Measurements from ENCODE around the gene RHBDL3. TPM values are rescaled to one million over a fixed set of nuclear protein-coding genes. Genes with fewer than 3 reads are reported as not detected.
"Not testable (repeated sequence)": the region's sequence is repeated elsewhere in the genome, so short reads cannot be mapped to it uniquely, and the experiment has no call there.

RHBDL3 gene
- total RNA-seq, 1 donor from 2014 or later = 0.99 TPM

DNA sequence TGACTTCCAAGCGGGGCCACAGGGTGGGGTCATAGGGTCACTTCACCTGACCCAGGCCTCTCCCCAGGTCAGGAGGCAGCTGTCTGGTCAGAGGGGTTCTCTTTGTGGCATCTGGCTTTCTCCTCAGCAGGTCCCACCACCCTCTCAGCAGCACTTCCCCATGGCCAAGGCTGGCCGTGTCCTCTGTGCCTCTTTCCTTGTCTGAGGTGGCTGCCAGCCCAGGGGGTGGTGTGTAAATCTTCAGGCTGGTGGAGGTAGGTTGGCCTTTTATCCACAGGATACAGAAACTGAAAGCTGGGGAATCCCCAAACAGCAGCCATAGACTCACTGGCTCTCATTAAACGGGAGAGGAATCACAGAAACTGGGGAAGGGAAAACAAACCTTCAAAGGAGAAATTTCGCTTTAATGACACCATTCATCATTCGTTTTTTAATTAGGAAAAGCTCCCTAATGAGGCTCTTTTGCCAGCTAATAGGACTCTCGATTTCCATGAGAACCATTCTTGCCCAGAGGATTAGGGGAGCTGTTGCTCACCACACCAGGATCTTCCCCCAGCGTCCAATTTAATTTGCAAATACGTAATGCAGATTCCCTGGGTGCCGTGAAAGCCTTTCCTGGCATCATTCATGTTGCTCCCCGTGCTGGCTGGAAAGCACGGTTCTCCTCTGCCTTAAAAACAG lies 58.3 kb downstream of the RHBDL3 start:
- peak; percentile 61 for DNase-seq (ENCODE audit: low spot score)

DNA sequence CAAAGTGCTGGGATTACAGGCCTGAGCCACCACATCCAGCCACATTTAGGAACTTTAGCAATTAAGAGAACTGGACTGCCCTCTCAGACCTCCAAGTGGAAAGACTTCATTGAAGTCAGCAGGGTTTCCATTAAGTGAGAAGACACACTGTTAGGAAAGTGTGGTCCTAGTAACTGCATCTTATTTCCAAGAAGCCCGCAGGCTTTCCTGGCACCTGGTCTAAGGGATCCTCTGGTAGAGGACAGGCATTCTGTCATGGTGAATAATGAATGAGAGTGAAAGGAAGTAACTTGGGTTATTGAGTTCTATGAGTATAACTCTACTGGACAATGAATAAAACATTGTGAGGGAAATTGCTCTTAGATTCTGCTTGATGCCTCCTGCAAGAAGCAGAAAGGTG lies 62.3 kb downstream of the RHBDL3 start:
- no peak for DNase-seq (ENCODE audit: low spot score)

DNA sequence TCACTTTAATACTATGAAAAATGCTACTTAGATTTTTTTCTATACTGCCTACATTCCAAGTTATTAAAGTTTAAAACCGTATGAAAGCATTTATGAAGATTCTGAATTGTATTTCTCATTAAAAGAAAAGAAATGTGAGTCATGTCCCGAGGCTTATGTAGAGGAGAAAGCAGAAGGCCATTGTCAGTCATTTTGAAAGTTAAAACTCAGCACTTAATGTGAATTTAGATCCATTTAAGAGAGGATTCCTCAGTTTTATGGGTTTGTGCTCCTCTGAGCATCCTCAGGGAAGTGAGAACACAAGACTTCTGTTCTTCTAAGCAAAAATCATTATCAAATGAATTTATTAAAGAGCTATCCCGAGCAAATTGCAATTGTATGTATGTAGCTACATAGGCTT lies 64.5 kb downstream of the RHBDL3 start:
- no peak for DNase-seq (ENCODE audit: low spot score)

DNA sequence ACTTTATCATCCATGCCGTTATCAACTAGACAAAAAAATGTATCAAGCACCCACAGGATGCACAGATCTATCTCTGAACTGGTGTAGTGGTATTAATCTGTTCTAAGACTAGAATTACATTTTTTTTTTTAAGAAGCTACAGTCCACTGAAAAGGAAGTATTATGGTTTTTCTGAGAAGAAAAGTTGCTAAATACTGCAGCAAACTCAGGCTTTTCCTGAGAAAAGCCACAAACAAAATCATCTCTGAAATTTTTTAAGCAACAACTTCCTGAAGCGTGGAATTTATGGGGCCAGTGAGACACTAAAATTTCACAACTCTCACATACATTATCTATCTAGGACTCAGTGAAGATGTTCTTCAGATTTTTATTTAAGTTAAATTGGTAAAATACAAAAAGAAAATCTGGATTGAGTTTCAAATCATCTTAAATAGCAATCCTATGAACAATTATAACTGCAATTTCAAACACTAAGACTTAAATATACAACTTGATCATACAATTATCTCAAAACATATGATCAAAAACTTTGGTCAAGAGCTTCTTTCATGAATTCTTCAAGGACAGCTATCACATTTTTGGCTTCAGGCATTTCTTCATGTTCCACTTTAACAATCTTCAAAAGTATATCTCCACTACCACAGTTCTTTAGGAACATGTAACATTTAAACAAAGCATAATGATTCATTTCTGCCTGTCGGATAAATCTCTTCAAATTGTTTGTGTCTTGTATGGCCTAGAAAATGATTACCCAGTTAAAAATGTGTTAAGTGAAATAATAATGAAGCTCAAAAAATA lies 65.8 kb downstream of the RHBDL3 start:
- DNase-seq (ENCODE audit: low spot score) = no peak

DNA sequence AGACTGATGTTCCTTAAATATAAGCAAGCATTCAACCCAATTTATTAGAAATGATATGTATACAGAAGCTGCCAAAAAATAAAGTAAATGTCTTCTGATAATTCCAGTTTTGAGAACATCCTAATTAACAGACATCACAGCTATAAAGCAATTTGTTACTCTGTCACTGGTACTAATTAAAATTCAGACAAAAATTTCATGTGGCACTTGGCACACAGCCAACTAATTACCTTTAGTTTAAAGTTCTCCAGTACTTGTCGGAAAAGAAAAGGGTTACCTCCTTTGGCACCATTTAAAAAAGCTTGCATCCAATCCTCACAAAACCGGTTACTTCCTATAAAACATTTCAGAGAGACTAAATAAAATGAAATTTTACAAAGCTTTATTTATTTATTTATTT lies 67.6 kb downstream of the RHBDL3 start:
- DNase-seq (ENCODE audit: low spot score) = no peak

DNA sequence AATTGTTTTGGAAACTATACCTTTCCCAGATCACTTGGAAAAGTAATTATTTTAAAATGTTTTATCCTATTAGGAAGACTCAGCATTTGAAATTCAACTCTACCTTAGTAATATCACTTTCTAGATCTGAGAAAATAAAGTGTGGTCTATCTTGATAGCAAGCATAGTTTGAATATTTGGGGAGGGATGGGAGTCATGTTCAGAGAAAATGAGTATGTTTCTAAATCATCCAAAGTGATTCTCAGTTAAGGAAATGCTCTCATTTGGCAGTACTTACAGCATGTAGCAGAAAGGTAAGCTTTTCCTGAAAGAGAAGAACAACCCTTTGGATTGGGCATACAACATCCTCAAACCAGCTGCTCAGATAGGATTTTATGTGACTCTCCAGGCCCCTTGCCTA lies 69.4 kb downstream of the RHBDL3 start:
- no peak for DNase-seq (ENCODE audit: low spot score)

DNA sequence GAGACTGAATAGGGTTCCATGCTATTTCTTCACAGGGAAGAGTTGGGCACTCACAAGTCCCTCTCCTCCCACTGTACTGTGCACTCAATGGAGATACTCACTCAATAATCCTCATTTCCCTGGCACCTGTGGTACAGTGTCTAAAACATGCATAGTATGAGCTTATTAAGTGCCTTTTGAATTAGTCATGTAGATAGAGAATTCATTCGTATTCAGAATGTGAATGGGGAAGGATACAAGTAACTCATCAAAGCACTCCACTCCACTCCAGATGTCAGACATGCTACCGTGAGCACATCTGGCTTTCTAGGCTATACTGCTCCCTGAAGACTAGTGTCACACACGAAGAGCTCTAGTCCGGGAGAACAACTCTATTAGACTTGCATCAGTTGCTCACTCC lies 70.1 kb downstream of the RHBDL3 start:
- DNase-seq (ENCODE audit: low spot score) = no peak

DNA sequence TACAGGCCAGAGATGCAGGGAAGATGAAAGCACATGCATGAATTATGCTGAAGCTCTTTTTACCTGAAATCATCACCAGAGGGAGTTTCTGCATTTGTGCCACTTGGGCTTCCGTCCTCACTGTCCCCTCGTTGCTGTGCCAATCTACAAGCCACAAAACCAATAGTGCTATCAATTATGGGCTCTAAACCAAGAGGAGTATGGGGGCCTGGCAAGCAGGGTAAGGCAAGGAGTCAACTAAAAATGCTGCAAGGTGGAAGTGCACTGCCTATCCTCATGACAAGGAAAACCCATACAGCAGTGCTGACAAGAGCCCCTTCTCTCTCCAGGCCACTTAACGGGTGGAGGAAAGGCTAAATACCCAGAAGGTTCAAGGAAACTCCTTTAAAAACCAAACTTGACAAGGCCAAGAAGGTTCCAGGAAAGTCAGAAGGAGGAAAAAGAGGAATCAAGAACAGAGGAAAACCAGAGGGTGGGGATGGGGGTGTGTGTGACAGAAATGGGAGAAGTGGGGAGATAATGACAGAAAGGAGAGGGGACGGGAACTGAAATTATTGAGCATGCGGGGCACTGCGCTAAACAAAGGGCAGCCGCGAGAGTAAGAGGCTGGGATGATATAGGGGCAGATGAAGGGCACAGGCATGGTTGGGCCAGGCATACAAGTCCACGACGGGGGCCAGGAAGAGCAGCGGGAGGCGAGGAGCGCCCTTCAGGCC lies 75.7 kb downstream of the RHBDL3 start:
- DNase-seq (ENCODE audit: low spot score) = no peak

DNA sequence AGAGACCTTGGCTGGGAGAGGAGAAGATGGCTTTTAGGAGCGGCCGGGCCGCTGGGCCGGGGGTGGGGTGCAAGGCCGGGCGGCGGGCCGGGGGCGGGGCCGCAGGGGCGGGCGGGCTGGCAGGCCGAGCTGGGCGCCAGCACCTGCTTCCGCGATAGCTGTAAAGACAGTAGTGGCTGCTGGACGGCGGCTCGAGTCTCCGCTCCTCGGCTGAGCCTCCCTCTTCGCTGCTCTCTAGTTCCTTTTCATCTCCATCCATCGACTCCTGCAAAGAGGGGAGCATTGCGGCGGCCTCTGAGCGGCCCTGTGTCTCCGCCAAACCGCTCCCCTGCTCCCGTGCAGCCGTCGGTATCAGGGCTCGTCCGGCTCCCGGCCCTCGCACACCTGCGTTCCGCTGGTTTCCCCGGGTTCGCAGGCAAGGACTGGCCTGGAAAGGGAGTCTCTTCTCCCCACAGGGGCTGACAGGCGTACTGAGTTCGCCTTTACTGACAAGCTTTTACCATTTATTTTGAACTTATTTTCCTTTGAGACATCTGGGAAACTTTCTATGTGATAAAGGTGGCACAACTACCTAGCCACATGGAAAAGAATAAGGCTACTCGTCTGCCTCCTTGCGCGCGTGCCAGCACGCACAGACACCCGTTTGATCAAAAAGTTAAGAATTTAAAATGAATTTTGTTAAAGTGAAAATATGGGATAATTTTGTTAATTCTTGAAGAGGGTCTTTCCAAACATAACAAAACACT lies 76.4 kb downstream of the RHBDL3 start, which contains the start of gene C17orf75:
TSS of gene C17orf75 (minus strand) at position 317 of the 746 bp plus-strand sequence. CDS start at position 283, 34 bp downstream.
- DNase-seq (ENCODE audit: low spot score) = peak; percentile 87

DNA sequence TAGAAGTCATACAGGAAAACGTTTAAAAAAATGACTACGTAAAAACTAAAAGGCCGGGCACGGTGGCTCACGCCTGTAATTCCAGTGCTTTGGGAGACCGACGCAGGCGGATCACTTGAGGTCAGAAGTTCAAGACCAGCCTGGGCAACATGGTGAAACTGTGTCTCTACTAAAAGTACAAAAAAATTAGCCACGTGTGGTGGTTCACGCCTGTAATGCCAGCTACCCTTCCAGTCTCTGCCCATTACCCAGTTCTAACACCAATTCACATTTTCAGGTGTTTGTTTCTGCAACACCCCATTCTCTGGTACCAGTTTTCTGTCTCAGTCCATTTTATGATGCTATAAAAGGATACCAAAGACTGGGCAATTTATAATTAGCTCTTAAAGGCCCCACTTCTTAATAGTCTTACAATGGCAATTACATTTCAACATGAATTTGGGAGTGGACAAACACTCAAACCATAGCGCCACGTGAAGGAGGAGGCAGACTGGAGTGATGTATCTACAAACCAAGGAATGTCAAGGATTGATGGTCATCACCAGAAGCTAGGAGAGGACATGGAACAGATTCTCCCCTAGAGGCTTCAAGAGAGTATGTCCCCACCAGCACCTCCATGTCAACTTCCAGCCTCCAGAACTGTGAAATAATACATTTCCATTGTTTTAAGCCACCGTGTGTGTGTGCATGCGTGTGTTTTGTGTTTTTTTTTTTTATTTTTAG lies 77.1 kb downstream of the RHBDL3 start:
- no peak for DNase-seq (ENCODE audit: low spot score)

DNA sequence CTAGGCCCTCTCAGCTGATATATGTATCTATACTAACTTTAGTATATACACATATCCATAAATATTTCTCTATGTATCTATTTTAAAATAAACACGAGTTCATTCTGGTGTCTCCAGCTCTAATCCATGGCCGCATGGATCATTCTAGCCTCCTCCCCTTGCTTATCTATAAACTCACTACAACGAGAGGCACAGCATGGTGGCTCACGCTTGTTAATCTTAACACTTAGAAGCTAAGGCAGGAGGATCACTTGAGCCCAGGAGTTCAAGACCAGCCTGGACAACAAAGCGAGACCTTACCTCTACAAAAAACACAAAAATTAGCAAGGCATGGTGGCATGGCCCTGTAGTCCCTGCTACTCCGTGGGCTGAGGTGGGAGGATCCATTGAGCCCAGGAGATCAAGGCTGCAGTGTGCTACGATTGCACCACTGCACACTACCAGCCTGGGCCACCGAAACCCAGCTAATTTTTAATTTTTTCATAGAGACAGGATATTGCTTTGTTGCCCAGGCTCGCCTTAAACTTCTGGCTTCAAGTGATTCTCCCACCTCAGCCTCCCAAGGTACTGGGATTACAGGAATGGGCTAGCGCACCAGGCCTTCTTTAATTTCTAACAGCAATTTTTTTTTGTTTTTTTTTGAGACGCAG lies 80.4 kb downstream of the RHBDL3 start:
- DNase-seq (ENCODE audit: low spot score) = no peak

DNA sequence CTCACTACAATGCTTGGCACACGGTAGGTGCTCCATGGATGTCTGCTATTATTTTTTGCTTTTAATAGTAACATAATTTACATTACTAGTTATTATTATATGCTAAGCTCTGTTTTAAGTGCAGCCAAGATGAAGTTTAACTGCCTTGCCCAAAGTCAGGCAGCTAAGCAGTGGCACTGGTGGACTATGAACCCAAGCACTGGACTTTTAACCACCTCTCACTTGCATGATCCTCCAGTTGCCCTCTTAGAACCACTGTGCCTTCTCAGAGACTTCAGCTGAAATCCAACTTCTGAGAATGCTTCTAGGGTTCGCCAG lies 82.8 kb downstream of the RHBDL3 start:
- DNase-seq (ENCODE audit: low spot score) = no peak

DNA sequence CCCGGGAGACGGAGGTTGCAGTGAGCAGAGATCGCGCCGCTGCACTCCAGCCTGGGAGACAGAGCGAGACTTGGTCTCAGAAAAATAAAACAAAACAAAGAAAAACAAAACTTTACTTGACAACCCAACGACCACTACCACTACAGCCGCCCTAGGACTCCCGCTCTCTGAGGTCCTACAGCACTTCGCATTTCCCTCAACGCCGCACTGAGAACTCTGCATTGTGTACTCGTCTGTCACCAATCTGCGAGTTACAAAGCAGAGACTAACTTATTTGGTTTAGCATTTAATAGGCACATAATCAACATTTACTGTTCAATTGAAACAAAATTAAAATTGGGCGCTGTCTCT lies 83.8 kb downstream of the RHBDL3 start:
- DNase-seq (ENCODE audit: low spot score) = no peak

DNA sequence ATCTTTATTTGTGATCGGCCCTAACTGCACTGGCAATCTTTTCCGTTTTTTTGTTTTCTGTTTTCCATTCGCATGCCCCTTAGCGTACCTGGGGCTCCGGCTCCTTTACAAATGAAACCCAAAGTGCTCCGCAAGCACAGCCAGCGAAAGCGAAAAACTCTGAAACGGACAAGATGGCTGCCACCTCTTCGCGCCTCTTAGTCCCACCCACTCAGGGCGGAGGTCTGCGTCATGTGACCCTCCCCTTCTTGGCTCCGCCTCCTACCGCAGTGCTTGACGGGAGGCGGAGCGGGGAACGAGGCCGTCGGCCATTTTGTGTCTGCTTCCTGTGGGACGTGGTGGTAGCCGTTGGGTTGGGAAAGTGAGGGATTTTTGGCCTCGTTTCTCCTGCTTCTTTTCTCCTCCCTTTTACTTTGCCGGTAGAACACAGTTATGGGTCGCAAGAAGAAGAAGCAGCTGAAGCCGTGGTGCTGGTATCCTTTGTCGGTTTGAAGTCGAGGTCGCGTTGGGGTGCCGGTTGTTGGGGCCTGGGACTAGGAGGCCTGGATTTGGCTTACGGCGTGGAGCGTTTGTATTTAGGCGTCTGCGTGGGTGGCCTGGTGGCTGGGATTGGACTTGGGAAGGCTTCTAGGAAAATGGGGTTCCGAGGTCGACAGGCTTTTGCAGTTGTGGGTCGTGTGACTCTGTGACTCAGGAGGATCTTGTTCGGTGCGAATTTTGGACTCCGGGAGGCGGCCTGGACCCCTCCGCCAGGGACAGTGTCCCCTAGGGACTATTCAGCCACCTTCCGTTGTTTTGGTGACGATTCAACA lies 84.4 kb downstream of the RHBDL3 start, which contains the start of gene ZNF207:
TSS of gene ZNF207 (plus strand) at position 304 of the 812 bp plus-strand sequence. CDS start at position 433, 129 bp downstream.
- peak; percentile 97 for DNase-seq (ENCODE audit: low spot score)

DNA sequence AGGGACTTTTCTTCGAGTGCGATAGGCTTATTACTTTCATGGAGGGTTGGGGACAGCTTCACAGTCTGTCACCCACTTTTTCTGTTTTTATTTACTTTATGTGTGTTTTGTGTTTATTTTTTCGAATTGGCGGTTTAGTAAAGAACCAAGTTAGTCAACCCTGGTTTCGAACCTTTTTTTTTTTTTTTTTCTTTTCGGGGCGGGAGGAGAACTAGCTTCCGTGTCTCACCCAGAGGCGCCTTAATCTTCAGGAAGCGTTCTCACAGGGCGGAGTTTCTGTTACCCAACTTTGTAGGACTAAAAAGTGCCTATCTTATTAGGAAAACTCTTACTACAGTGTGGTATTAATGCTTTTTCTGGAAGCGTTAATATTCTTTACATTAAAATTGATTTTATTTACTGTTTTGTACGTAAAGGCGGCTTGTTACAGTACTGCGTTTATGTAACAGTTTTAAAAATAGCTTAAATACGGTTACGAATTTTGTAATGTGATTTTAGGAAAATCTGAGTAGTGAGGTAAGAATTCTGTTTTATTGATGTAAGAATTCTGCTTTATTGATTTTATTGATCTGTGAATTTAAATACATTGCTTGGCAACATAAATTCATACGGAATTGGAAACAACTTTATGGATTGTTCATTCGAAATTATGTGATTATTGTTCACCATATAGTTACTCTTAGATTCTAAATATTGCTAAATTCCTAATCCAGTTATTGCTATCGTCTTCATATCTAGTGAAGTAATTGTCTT lies 85.2 kb downstream of the RHBDL3 start:
- peak; percentile 64 for DNase-seq (ENCODE audit: low spot score)

DNA sequence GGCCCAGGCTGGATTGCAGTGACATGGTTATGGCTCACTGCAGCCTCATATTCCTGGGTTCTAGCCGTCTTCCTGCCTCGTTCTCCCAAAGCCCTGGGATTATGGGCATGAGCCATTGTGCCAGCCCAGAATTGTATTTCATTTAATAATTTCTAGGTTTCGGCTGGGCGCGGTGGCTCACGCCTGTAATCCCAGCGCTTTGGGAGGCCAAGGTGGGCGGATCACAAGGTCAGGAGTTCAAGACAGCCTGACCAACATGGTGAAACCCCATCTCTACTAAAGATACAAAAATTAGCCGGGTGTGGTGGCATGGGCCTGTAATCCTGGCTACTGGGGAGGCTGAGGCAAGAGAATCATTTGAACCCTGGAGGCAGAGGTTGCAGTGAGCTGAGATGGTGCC lies 87.1 kb downstream of the RHBDL3 start:
- not testable (repeated sequence) for DNase-seq (ENCODE audit: low spot score)

DNA sequence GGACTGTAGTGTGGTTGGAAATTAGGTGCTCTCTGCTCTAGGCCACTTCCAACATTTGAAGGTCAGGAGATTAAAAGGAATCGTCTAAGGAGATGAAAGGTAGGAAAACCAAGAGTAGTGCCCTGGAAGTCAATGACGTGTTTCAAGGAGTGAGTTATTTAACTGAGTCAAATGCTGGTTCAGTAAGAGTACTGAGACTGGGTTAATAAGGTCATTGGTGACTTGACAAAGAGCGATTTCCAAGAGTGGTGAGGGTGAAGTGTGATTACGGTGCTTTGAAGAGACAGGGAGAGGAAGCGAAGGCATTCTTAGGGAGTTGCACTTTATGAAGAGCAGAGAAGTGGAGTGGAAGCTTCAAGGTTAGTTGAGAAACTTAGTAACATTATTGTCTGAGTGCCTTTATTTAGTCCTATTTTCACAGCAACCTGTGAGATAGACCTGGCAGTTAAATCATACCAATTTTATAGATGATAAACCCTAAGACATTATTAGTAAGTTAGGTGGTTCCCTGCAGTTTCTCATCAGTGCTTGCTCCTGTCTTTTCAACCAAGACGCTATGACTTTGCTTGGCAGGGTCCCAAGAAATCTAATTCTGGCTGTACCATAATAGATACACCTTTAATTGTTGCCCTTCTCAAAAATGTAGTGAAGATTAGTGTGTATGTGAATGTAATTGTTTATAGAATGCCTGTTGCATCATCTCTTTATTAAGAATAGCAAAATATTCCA lies 90.2 kb downstream of the RHBDL3 start:
- DNase-seq (ENCODE audit: low spot score) = no peak

DNA sequence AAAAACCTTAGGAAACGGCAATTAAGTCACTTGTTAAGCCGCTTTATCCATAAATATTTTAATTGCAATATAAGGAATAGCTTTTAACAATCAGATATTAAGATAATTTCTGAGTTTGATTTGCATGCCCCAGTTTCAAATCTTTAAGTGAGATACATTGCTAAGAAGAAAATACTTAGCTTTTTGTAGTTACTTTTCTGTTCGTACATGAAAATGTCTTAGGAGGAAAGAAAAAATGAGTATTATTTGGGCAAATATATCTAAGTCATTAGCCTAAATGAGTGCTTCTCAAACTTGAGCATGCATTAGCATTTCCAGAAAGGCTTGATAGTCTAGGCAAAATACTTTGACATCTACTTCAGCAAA lies 90.7 kb downstream of the RHBDL3 start:
- no peak for DNase-seq (ENCODE audit: low spot score)

DNA sequence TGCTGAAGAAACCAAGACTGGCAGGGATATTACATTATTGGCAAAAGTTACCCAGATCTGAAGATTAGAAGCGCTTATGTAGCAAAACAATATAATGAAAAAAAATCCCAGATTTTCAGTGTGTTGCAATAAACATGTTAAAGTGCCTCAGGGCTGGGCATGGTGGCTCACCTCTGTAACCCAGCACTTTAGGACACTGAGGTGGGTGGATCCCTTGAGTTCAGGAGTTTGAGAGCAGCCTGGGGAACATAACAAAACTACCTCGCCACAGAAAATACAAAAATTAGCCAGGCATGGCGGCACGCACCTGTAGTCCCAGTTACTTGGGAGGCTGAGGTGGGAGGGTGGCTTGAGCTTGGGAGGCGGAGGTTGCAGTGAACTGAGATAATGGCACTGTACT lies 91.1 kb downstream of the RHBDL3 start:
- no peak for DNase-seq (ENCODE audit: low spot score)

Data from ureter (tissue), 1 donor.